AG04450 (cell line): ENCODE measurements around the gene SH3RF3. TPM values are rescaled to one million over a fixed set of nuclear protein-coding genes. Genes with fewer than 3 reads are reported as not detected.

ENCODE experiments used
- CTCF ChIA-PET: fragments of 300-600, 350-600 bp; formaldehyde crosslinking; extraction: SDS; loops from one replicate; lab custom pipeline; 2022; ENCODE audit warnings: antibody characterized with exemption, inconsistent platforms; lab: Charles Lee
- POLR2A ChIA-PET: fragments of 350-600 bp; formaldehyde crosslinking; extraction: SDS; loops from one replicate; lab custom pipeline; 2021; ENCODE audit warnings: antibody characterized with exemption, inconsistent platforms; lab: Yijun Ruan, JAX
- DNase-seq: peaks from one replicate; pipeline ENCODE4 v3.0.0-alpha.2; 2011; ENCODE audit warnings: low read depth, low spot score
- H3K27ac ChIP-seq: one replicate; pipeline ENCODE4 v1.5.1; 2012; ENCODE audit warnings: low read depth, low read length, control low read depth
- H3K27me3 ChIP-seq: one replicate; pipeline ENCODE4 v1.6.0; 2012; ENCODE audit warnings: low read length; ENCODE audit not compliant: control insufficient read depth, insufficient read depth
- H3K4me3 ChIP-seq: 2 replicates; pipeline ENCODE4 v1.5.1; 2011; ENCODE audit warnings: mild to moderate bottlenecking, low read depth, low read length, control low read depth
- H3K9me3 ChIP-seq: 2 replicates; pipeline ENCODE4 v1.5.1; 2012; ENCODE audit warnings: low read length; ENCODE audit not compliant: control insufficient read depth, insufficient read depth
- CTCF ChIP-seq: IDR thresholded peaks from 2 replicates; pipeline ENCODE4 v1.5.1; 2011; ENCODE audit warnings: low read depth, low read length, control low read depth, inconsistent platforms
- polyA plus RNA-seq: library from polyadenylated mRNA; depleted of rRNA; stranded (reverse); fragments of >200 nt; gene quantifications from 2 replicates; pipeline ENCODE4 v1.2.3, GENCODE V29; 2011

The SH3RF3 gene
- polyA plus RNA-seq, 1 experiment = 5.7 TPM

DNA sequence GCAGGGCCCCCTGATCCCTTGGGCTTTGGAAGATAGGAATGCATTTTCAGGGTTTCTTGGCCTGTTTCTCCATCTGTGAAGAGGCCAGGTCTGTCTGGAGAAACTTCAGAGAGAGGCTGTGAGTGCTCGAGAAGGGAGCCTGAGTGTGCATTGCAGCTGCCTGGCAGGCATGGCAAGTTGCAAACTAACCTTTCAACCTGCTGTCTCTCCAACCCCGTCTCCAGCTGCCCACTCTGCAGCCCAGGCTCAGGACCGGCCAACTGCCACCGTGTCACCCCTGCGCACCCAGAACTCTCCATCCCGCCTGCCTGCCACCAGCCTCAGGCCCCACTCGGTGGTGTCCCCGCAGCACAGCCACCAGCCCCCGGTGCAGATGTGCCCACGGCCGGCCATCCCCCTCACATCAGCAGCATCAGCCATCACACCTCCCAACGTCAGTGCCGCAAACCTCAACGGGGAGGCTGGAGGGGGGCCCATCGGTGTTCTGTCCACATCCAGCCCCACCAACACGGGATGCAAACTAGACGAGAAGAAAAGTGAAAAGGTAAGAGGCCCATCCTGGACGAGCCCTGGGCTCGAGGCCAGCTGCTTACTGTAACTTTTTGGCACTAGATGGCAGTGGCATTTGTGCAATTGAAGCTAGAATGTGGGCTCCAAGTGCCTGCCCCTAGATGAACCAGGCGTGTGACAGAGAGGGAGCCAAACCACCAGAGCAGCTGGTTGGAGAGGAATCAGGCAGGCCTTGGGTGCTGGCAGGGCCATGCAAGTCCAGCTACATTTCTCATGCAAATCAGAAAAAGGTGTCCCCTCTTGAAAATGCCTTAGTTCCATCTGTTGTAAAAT is 320.2 kb downstream of the SH3RF3 start:
- Histone ChIP-seq H3K9me3 (peaks cover 6% of the 10 kb centered on the region), H3K27me3 (no peaks in the 10 kb centered on the region), H3K27ac (no peak overlapping the region), H3K4me3 (no peak overlapping the region)
- DNase-seq = no peak
- ChIA-PET POLR2A (no interaction called here), CTCF (interaction anchor here (0.5 to 2.7 kb wide), 2 partner anchors 51 to 61 kb away, joined by 3 to 8 read pairs; no protein-coding TSS in a partner anchor)
- TF ChIP-seq CTCF = no peak

DNA sequence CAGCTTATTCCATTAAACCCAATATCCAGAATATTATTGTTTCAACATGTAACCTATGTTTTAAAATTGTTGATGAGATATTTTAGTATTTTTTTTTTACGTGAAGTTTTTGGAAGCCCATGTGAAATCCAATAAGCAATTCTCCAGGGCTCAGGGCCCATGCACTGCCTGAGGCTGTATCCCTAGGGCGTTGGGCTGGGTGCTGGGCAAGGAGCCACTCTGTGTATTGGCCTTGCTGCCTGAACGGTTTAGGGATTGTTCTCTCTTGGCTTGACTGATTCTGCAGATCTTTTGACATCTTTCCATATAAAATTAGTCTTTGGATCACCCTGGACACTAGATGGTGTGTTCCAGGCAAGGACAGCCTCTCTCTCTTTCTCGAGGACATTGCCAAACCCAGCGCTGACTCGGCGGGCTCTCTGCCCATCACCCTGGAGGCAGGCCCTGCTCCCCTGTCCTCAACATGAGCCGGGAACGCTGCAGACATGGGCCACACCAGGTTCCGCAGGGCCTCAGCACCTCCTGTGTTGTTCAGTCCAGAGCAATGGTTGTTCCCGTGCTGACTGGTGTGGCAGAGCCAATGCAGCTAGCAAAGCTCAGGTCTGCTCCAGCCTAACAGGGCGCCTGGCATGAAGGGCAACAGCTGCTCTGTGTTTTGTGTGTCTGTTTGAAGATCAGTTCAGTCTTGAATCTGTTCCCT is 321.7 kb downstream of the SH3RF3 start:
- no peak overlapping the region for H3K27ac ChIP-seq
- ChIA-PET POLR2A (no interaction called here), CTCF (no interaction called here)
- H3K9me3 ChIP-seq = no peaks in the 10 kb centered on the region; the same call in none of the 2 replicates
- H3K27me3 ChIP-seq = no peaks in the 10 kb centered on the region
- no peak overlapping the region for H3K4me3 ChIP-seq
- TF ChIP-seq CTCF = no peak
- DNase-seq = no peak

GRCh38 chr2:109451671-109452070 is 322.7 kb downstream of the SH3RF3 start:
- CTCF ChIA-PET = no interaction called here
- DNase-seq = no peak
- TF ChIP-seq CTCF = no peak

DNA sequence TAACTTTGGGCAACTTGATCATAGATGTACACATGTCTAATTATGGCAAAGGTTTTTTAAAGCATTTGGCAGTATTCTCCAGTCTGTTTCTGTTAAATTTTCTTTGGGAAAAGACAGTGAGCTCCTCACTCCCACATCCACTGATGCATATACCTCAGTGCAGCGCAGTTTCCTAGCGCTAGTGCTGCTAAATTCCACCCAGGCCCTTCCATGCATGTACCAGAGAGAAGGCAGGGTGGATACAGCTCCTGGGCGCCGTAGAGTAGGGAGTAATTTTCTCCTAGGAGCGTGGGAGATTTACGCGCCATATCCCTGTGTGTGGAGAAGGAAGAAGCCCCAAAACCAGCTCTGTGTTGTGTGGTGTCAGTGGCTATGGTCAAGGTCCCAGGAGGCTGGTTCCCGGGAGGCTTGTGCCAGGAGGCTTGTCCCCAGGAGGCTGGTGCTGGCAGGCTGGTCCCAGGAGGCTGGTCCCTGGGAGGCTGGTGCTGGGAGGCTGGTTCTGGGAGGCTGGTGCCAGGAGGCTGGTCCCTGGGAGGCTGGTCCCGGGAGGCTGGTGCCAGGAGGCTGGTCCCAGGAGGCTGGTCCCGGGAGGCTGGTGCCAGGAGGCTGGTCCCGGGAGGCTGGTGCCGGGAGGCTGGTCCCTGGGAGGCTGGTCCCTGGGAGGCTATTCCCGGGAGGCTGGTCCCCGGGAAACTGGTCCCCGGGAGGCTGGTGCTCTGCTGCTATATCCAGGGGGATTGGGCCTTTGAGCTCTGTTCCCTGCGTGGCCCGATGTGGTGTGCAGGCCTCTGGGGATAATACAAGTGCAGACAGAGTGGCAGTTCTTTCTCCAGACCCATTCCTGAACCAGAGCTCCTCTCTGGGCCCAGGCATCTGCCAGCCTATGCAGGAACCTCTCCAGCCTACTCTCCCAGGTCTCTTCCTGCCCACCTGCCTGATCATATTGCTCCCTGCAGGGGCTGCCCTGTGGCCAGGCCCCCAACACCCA is 323.6 kb downstream of the SH3RF3 start:
- CTCF ChIA-PET = no interaction called here

More at GRCh38 chr2:109451671-109452070, 322.7 kb downstream of the SH3RF3 start:
- Histone ChIP-seq H3K27ac (no peak overlapping the region), H3K9me3 (no peaks in the 10 kb centered on the region; the same call in 1 of the 2 replicates), H3K4me3 (no peak overlapping the region), H3K27me3 (no peaks in the 10 kb centered on the region)
- POLR2A ChIA-PET = interaction anchor here (1.0 kb wide), 1 partner anchor 16 kb away, joined by 3 read pairs; no protein-coding TSS in a partner anchor

More for the DNA sequence above, 323.6 kb downstream of the SH3RF3 start:
- Histone ChIP-seq H3K4me3 (no peak overlapping the region), H3K9me3 (no peaks in the 10 kb centered on the region; the same call in 1 of the 2 replicates), H3K27me3 (no peaks in the 10 kb centered on the region), H3K27ac (no peak overlapping the region)
- no peak for DNase-seq
- POLR2A ChIA-PET = interaction anchor here (1.0 kb wide), 1 partner anchor 17 kb away, joined by 3 read pairs; no protein-coding TSS in a partner anchor
- no peak for TF ChIP-seq CTCF
